ENCODE data around the gene FZD1. TPM values are rescaled to one million over a fixed set of nuclear protein-coding genes. Genes with fewer than 3 reads are reported as not detected.
"Not testable (repeated sequence)": the region's sequence is repeated elsewhere in the genome, so short reads cannot be mapped to it uniquely, and the experiment has no call there.

The FZD1 gene
- total and polyA plus RNA-seq, 12 donors: 3.0 to 24.6 (median 9.4) TPM

- no peaks in the 10 kb centered on the region for H3K4me1 ChIP-seq (replicated peaks in 1 of 2)
- intact Hi-C loops (cut with DNase I): no loop called here
- no peak for DNase-seq
- no peak overlapping the region for H3K4me3 ChIP-seq
- H3K27me3 ChIP-seq: no peaks in the 10 kb centered on the region
- TF ChIP-seq POLR2A (IDR thresholded peaks at IDR 0.05) (no peak), CTCF (IDR thresholded peaks at IDR 0.05) (no peak)
- no peaks in the 10 kb centered on the region for H3K36me3 ChIP-seq (replicated peaks in 1 of 2)
- no peaks in the 10 kb centered on the region for H3K9me3 ChIP-seq (replicated peaks in 1 of 3)
- WGBS, 4 donors: 28 to 46% (median 37%) methylated on average over 2 of the region's 2 CpGs
- no peak overlapping the region for H3K27ac ChIP-seq
These were observed 38.6 kb downstream of the FZD1 start for GRCh38 chr7:91302794-91303193.

- Histone ChIP-seq H3K27ac (no peak overlapping the region), H3K4me1 (replicated peaks in 1 of 2) (no peaks in the 10 kb centered on the region), H3K4me3 (no peak overlapping the region), H3K27me3 (no peaks in the 10 kb centered on the region), H3K36me3 (replicated peaks in 1 of 2) (no peaks in the 10 kb centered on the region), H3K9me3 (replicated peaks in 1 of 3) (no peaks in the 10 kb centered on the region)
- intact Hi-C loops (cut with DNase I): no loop called here
- TF ChIP-seq POLR2A (IDR thresholded peaks at IDR 0.05) (no peak), CTCF (IDR thresholded peaks at IDR 0.05) (no peak)
- no peak for DNase-seq
- WGBS, 4 donors: 78 to 84% (median 81%) methylated on average over 2 of the region's 2 CpGs
These were observed 42.0 kb downstream of the FZD1 start for GRCh38 chr7:91306266-91306665.

GRCh38 chr7:91307467-91307866 lies 43.2 kb downstream of the FZD1 start:
- Histone ChIP-seq H3K4me3 (no peak overlapping the region), H3K9me3 (replicated peaks in 1 of 3) (no peaks in the 10 kb centered on the region), H3K27me3 (no peaks in the 10 kb centered on the region), H3K36me3 (replicated peaks in 1 of 2) (no peaks in the 10 kb centered on the region), H3K4me1 (replicated peaks in 1 of 2) (no peaks in the 10 kb centered on the region), H3K27ac (no peak overlapping the region)
- TF ChIP-seq POLR2A (IDR thresholded peaks at IDR 0.05) (no peak), CTCF (IDR thresholded peaks at IDR 0.05) (no peak)
- WGBS, 4 donors: 82 to 91% (median 86%) methylated on average over 3 of the region's 3 CpGs
- intact Hi-C loops (cut with DNase I): no loop called here
- no peak for DNase-seq

GRCh38 chr7:91308191-91308590 lies 44.0 kb downstream of the FZD1 start:
- WGBS, 4 donors: 58 to 69% (median 61%) methylated on average over 3 of the region's 3 CpGs
- intact Hi-C loops (cut with DNase I); H3K9me3 ChIP-seq (replicated peaks in 1 of 3): not testable (repeated sequence)

GRCh38 chr7:91310830-91311460 lies 46.7 kb downstream of the FZD1 start:
- H3K4me3 ChIP-seq: no peak overlapping the region
- no peak overlapping the region for H3K27ac ChIP-seq
- no peaks in the 10 kb centered on the region for H3K4me1 ChIP-seq (replicated peaks in 1 of 2)
- H3K27me3 ChIP-seq: no peaks in the 10 kb centered on the region
- WGBS, 4 donors: 81 to 88% (median 85%) methylated on average over 7 of the region's 7 CpGs
- DNase-seq: no peak
- intact Hi-C loops (cut with DNase I): no loop called here
- no peaks in the 10 kb centered on the region for H3K36me3 ChIP-seq (replicated peaks in 1 of 2)
- no peak for TF ChIP-seq POLR2A (IDR thresholded peaks at IDR 0.05)
- no peak for TF ChIP-seq CTCF (IDR thresholded peaks at IDR 0.05)
- no peaks in the 10 kb centered on the region for H3K9me3 ChIP-seq (replicated peaks in 1 of 3)

More at GRCh38 chr7:91308191-91308590, 44.0 kb downstream of the FZD1 start:
- H3K4me3 ChIP-seq; H3K27ac ChIP-seq; H3K36me3 ChIP-seq (replicated peaks in 1 of 2); H3K27me3 ChIP-seq; DNase-seq; H3K4me1 ChIP-seq (replicated peaks in 1 of 2): not testable (repeated sequence)
